OCI-LY1 (cell line): ENCODE results near the gene RPH3AL.

Experiments
- H2AFZ ChIP-seq: fragments of 200-600 bp; sonication (generic), shearing (Covaris generic); 2 replicates; pipeline ENCODE4 v1.6.0; 2014; ENCODE audit warnings: antibody characterized with exemption, mild to moderate bottlenecking, low read length
- H3F3A ChIP-seq: fragments of 200-600 bp; sonication (generic), shearing (Covaris generic); 2 replicates; pipeline ENCODE4 v1.6.0; 2014; ENCODE audit warnings: mild to moderate bottlenecking, antibody characterized with exemption, low read length, moderate library complexity; ENCODE audit not compliant: insufficient read depth
- H3K27ac ChIP-seq: fragments of 200-600 bp; sonication (generic); 2 replicates; pipeline ENCODE4 v1.5.1; 2014; ENCODE audit warnings: low read length, mixed run types, mild to moderate bottlenecking, low read depth; ENCODE audit not compliant: poor library complexity, severe bottlenecking
- H3K27me3 ChIP-seq: fragments of 200-600 bp; sonication (generic); 2 replicates; pipeline ENCODE4 v1.6.0; 2014; ENCODE audit warnings: antibody characterized with exemption, mild to moderate bottlenecking, low read length, moderate library complexity; ENCODE audit not compliant: insufficient read depth
- H3K36me3 ChIP-seq: fragments of 200-600 bp; sonication (generic); 2 replicates; pipeline ENCODE4 v1.6.1; 2014; ENCODE audit warnings: mild to moderate bottlenecking, antibody characterized with exemption, low read length, moderate library complexity, mixed read lengths; ENCODE audit not compliant: insufficient read depth
- H3K4me1 ChIP-seq: fragments of 200-600 bp; sonication (generic); 2 replicates; pipeline ENCODE4 v1.5.1; 2014; ENCODE audit warnings: mild to moderate bottlenecking, low read length, moderate library complexity; ENCODE audit not compliant: insufficient read depth, severe bottlenecking
- H3K4me2 ChIP-seq: fragments of 200-600 bp; sonication (generic), shearing (Covaris generic); 2 replicates; pipeline ENCODE4 v1.6.1; 2014; ENCODE audit warnings: low read length
- H3K4me3 ChIP-seq: fragments of 200-600 bp; sonication (generic); 2 replicates; pipeline ENCODE4 v1.5.1; 2014; ENCODE audit warnings: low read length, low read depth, mild to moderate bottlenecking, mixed read lengths; ENCODE audit not compliant: poor library complexity, severe bottlenecking
- H3K79me2 ChIP-seq: fragments of 200-600 bp; shearing (Covaris generic); 2 replicates; pipeline ENCODE4 v1.6.1; 2016; ENCODE audit warnings: mixed run types, low read length, mixed read lengths; ENCODE audit not compliant: insufficient read depth
- H3K9ac ChIP-seq: fragments of 200-600 bp; sonication (generic), shearing (Covaris generic); 2 replicates; pipeline ENCODE4 v1.6.1; 2014; ENCODE audit warnings: mild to moderate bottlenecking, low read length, mixed read lengths
- H3K9me2 ChIP-seq: fragments of 200-600 bp; sonication (generic), shearing (Covaris generic); 2 replicates; pipeline ENCODE4 v1.6.1; 2014; ENCODE audit warnings: low read depth, mild to moderate bottlenecking, low read length, mixed read lengths
- H3K9me3 ChIP-seq: fragments of 200-600 bp; shearing (Covaris generic); 2 replicates; pipeline ENCODE4 v1.6.1; 2014; ENCODE audit warnings: low read length, mixed read lengths
- H4K20me1 ChIP-seq: fragments of 200-600 bp; sonication (generic), shearing (Covaris generic); 2 replicates; pipeline ENCODE4 v1.6.0; 2016; ENCODE audit warnings: mild to moderate bottlenecking, low read length; ENCODE audit not compliant: insufficient read depth
- EZH2 ChIP-seq: fragments of 200-600 bp; sonication (generic), shearing (Covaris generic); IDR thresholded peaks from 2 replicates; pipeline ENCODE4 v1.8.0; 2017; ENCODE audit warnings: borderline replicate concordance, mixed run types, mild to moderate bottlenecking, antibody characterized with exemption, low read length, moderate library complexity, mixed read lengths
- TF ChIP-seq, protein P1 (sequence below): fragments of 200-600 bp; sonication (generic), shearing (Covaris generic); IDR thresholded peaks from 2 replicates; pipeline ENCODE4 v1.5.1; 2017; ENCODE audit warnings: mild to moderate bottlenecking, antibody characterized with exemption, low read length, moderate library complexity, mixed read lengths

Gene RPH3AL

DNA sequence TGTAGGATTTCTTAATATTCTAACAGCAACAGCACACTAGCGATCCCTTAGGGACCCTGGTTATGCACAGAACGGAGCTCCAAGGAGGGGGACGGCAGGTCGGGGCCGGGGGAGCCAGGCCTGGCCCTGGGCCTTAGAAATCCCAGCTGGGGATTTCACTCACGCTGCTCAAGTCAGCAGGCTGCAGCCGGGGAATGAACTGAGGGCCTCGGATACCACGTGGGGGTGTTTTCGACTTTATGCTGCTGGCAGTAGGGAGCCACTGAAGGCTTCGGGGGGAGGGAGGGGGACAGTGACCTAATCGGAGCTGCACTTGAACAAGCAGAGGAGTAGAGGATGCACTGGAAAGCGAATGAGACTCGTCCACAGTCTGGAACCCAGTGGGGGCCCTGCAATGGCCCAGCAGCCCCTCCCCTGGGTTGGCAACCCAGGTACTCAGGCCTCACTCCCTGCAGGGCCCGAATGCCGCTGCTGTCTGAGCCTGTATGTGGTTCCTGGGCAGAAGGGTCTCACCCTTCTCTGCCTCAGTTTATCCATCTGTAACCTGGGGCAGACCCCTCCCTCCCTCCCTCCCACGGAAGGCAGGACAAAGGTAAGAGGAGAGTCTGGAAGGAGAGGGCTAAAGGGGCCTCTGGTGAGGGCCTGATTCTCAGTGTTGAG lies 53.7 kb downstream of the RPH3AL start:
- TF ChIP-seq EZH2 = no peak
- TF ChIP-seq, protein P1, sequence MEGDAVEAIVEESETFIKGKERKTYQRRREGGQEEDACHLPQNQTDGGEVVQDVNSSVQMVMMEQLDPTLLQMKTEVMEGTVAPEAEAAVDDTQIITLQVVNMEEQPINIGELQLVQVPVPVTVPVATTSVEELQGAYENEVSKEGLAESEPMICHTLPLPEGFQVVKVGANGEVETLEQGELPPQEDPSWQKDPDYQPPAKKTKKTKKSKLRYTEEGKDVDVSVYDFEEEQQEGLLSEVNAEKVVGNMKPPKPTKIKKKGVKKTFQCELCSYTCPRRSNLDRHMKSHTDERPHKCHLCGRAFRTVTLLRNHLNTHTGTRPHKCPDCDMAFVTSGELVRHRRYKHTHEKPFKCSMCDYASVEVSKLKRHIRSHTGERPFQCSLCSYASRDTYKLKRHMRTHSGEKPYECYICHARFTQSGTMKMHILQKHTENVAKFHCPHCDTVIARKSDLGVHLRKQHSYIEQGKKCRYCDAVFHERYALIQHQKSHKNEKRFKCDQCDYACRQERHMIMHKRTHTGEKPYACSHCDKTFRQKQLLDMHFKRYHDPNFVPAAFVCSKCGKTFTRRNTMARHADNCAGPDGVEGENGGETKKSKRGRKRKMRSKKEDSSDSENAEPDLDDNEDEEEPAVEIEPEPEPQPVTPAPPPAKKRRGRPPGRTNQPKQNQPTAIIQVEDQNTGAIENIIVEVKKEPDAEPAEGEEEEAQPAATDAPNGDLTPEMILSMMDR = no peak
- no peaks in the 10 kb centered on the region for H3K4me1 ChIP-seq
- no peak overlapping the region for H3K9ac ChIP-seq
- no peak overlapping the region for H2AFZ ChIP-seq
- H3K27ac ChIP-seq = no peak overlapping the region
- no peaks in the 10 kb centered on the region for H3F3A ChIP-seq
- no peaks in the 10 kb centered on the region for H3K79me2 ChIP-seq
- H3K4me3 ChIP-seq = no peak overlapping the region
- no peak overlapping the region for H3K4me2 ChIP-seq
- H3K27me3 ChIP-seq = peaks cover 8% of the 10 kb centered on the region; the same call in 1 of the 2 replicates
- H4K20me1 ChIP-seq = no peaks in the 10 kb centered on the region
- no peaks in the 10 kb centered on the region for H3K36me3 ChIP-seq
- no peaks in the 10 kb centered on the region for H3K9me3 ChIP-seq
- H3K9me2 ChIP-seq = no peaks in the 10 kb centered on the region

DNA sequence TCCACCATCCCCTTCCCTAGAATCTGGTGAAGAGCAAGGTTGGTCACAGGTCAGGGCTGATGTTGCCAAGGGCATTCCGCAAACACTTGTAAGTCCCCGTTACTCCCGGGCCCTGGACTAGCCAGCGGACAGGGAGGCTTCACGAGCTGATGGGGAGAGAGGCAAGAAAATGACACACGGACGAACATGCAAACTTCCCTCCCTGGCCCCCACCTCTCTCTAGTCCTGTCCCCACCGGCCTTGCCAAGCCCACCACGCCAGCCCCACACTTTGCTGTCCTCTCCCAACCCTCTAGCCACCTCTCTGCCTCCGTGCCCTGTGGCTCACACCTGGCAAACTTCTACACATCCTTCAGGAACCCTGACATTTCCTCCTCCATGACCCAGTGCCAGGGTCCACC lies 54.8 kb downstream of the RPH3AL start:
- H3K9me3 ChIP-seq = no peaks in the 10 kb centered on the region
- no peaks in the 10 kb centered on the region for H4K20me1 ChIP-seq
- no peak overlapping the region for H3K27ac ChIP-seq
- peaks cover 4% of the 10 kb centered on the region; the same call in 1 of the 2 replicates for H3K27me3 ChIP-seq
- H3K9me2 ChIP-seq = no peaks in the 10 kb centered on the region
- no peaks in the 10 kb centered on the region for H3K79me2 ChIP-seq
- H3F3A ChIP-seq = no peaks in the 10 kb centered on the region
- H2AFZ ChIP-seq = no peak overlapping the region
- H3K4me1 ChIP-seq = no peaks in the 10 kb centered on the region
- TF ChIP-seq EZH2 = no peak
- TF ChIP-seq, protein P1 = no peak
- no peak overlapping the region for H3K4me2 ChIP-seq
- no peak overlapping the region for H3K9ac ChIP-seq
- no peak overlapping the region for H3K4me3 ChIP-seq
- no peaks in the 10 kb centered on the region for H3K36me3 ChIP-seq

DNA sequence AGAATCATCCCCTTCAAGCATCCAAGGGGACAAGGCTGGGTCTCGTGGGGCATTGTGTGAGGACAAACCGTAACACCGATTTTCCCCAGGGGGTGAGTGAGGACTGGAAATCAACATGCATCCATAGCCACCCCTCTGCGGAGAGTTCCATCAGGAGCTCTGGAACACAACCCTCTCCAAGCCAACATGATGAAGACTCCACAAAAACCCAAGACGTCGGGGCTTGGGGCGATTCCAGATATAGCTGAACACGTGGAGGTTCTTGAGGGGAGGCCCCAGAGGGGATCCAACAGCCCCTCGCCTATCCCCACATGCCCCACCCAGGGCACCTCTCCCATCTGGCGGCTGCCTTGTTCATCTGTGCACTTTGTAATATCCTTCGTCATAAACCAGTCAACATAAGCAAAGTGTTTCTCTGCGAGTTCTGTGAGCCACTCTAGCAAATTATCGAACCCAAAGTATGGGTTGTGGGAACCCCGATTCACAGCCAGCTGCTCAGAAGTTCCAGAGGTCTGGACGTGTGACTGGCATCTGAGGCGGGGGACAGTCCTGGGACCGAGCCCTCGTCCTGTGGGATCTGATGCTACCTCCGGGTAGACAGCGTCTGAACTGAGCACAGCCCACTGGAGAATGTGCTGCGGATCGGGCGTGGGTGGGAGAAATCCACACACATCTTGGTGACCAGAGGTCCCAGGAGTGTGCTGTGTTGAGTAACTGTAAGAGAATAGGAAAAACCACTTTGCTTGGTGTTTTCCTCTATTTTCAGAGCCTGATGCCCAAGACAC lies 55.5 kb downstream of the RPH3AL start:
- Histone ChIP-seq H3K27me3 (no peaks in the 10 kb centered on the region), H3K9me2 (no peaks in the 10 kb centered on the region), H3K79me2 (no peaks in the 10 kb centered on the region), H3F3A (no peaks in the 10 kb centered on the region), H2AFZ (no peak overlapping the region), H3K4me3 (no peak overlapping the region), H3K9me3 (no peaks in the 10 kb centered on the region), H3K27ac (no peak overlapping the region), H4K20me1 (no peaks in the 10 kb centered on the region), H3K4me1 (no peaks in the 10 kb centered on the region), H3K4me2 (no peak overlapping the region), H3K36me3 (no peaks in the 10 kb centered on the region), H3K9ac (no peak overlapping the region)
- TF ChIP-seq, protein P1 = no peak
- TF ChIP-seq EZH2 = no peak
